Body of pancreas (tissue), 4 donors: ENCODE measurements around the gene GLI2.

Experiments
- CTCF ChIP-seq, 7 experiments: fragments of 450-650 bp in 4 of 7; fragments of 200-600 bp in 3 of 7; sonication (generic) in 3 of 7; IDR thresholded peaks; one replicate each; pipeline ENCODE4 v1.5.1; 2016 to 2019; ENCODE audit warnings: antibody characterized with exemption in 7 of 7
- POLR2A ChIP-seq, 3 donors: fragments of 450-650 bp; IDR thresholded peaks; one replicate each; pipeline ENCODE4 v1.6.1; 2016; ENCODE audit warnings: antibody characterized with exemption in 3 of 3, mild to moderate bottlenecking in 2 of 3

GRCh38 chr2:120778244-120778643, 42.6 kb downstream of the GLI2 start:
- TF ChIP-seq CTCF (IDR thresholded peaks at IDR 0.05) (no peak), POLR2A (IDR thresholded peaks at IDR 0.05) (no peak)
